ENCODE measurements around the gene RRP1. TPM values are rescaled to one million over a fixed set of nuclear protein-coding genes. Genes with fewer than 3 reads are reported as not detected.
A peak's percentile ranks its signal among the peaks of the same experiment; 100 is the strongest.

RRP1 gene
- total RNA-seq, 2 experiments from 2014 or later = 50.3 to 55.0 TPM

GRCh38 chr21:43775190-43775589 lies 14.2 kb upstream of the RRP1 start:
- no TSS peak for BruUV-seq (replicated peaks)
- Histone ChIP-seq H4K20me1 (ENCODE audit: insufficient read depth, low read length) (no peaks in the 10 kb centered on the region), H3K9me3 (ENCODE audit: low read length) (no peaks in the 10 kb centered on the region), H3K9me2 (ENCODE audit: insufficient read depth, low read length) (no peaks in the 10 kb centered on the region), H3K27ac (ENCODE audit: low read depth, low read length, poor library complexity, severe bottlenecking) (no peak overlapping the region), H3K4me1 (ENCODE audit: insufficient read depth, low read length, poor library complexity, severe bottlenecking) (peaks cover 27% of the 10 kb centered on the region), H3K4me3 (ENCODE audit: low read depth, low read length, poor library complexity, severe bottlenecking) (peak overlapping the region; percentile 90), H3K4me2 (ENCODE audit: low read length) (peak overlapping the region; percentile 79), H3K36me3 (ENCODE audit: insufficient read depth, low read length) (peaks cover 22% of the 10 kb centered on the region), H3K79me2 (ENCODE audit: insufficient read depth, low read depth, low read length) (no peaks in the 10 kb centered on the region), H2AFZ (ENCODE audit: low read length) (peak overlapping the region; percentile 60; the same call in 1 of the 2 replicates)
- TF ChIP-seq CTCF (conservative IDR thresholded peaks at IDR 0.05; ENCODE audit: low read length) (no peak), EZH2phosphoT487 (IDR thresholded peaks at IDR 0.05; ENCODE audit: borderline replicate concordance, low read depth, low read length) (no peak)
- no peak for DNase-seq (ENCODE audit: low spot score)
- ChIA-PET POLR2A (no interaction called here), CTCF (ENCODE audit: unreplicated experiment) (no interaction called here)
- intact Hi-C loops (cut with micrococcal nuclease; ENCODE audit: unreplicated experiment) = loop anchor here (5.0 to 10.0 kb wide), 2 partner anchors 58 to 110 kb away; partner anchors contain the start of gene PDXK

GRCh38 chr21:43775795-43776430 lies 13.5 kb upstream of the RRP1 start, which contains the start of gene CSTB:
TSS of gene CSTB (minus strand) at chr21:43776308. CDS start at chr21:43776269, 39 bp downstream.
- Histone ChIP-seq H3K9me3 (ENCODE audit: low read length) (no peaks in the 10 kb centered on the region), H3K36me3 (ENCODE audit: insufficient read depth, low read length) (peaks cover 22% of the 10 kb centered on the region), H3K4me3 (ENCODE audit: low read depth, low read length, poor library complexity, severe bottlenecking) (peak within 1 kb of the TSS; percentile 90), H3K9me2 (ENCODE audit: insufficient read depth, low read length) (no peaks in the 10 kb centered on the region), H3K4me2 (ENCODE audit: low read length) (peak within 1 kb of the TSS; percentile 79), H2AFZ (ENCODE audit: low read length) (peak within 1 kb of the TSS; percentile 60), H3K4me1 (ENCODE audit: insufficient read depth, low read length, poor library complexity, severe bottlenecking) (peaks cover 27% of the 10 kb centered on the region), H3K27ac (ENCODE audit: low read depth, low read length, poor library complexity, severe bottlenecking) (peak within 1 kb of the TSS; percentile 48), H3K79me2 (ENCODE audit: insufficient read depth, low read depth, low read length) (no peaks in the 10 kb centered on the region), H4K20me1 (ENCODE audit: insufficient read depth, low read length) (no peaks in the 10 kb centered on the region)
- intact Hi-C loops (cut with micrococcal nuclease; ENCODE audit: unreplicated experiment) = loop anchor here (5.0 to 10.0 kb wide), 2 partner anchors 59 to 111 kb away; partner anchors contain the start of gene PDXK
- TF ChIP-seq CTCF (conservative IDR thresholded peaks at IDR 0.05; ENCODE audit: low read length) (peak; percentile 35; the same call in 1 of the 2 replicates), EZH2phosphoT487 (IDR thresholded peaks at IDR 0.05; ENCODE audit: borderline replicate concordance, low read depth, low read length) (no peak)
- no TSS peak for BruUV-seq (replicated peaks)
- ChIA-PET POLR2A (no interaction called here), CTCF (ENCODE audit: unreplicated experiment) (no interaction called here)
- DNase-seq (ENCODE audit: low spot score) = peak; percentile 80

GRCh38 chr21:43777953-43778352 lies 11.4 kb upstream of the RRP1 start:
- intact Hi-C loops (cut with micrococcal nuclease; ENCODE audit: unreplicated experiment) = loop anchor here (5.0 to 10.0 kb wide), 2 partner anchors 61 to 113 kb away; partner anchors contain the start of gene PDXK
- H3K27ac ChIP-seq (ENCODE audit: low read depth, low read length, poor library complexity, severe bottlenecking) = no peak overlapping the region
- H3K79me2 ChIP-seq (ENCODE audit: insufficient read depth, low read depth, low read length) = no peaks in the 10 kb centered on the region
- no peaks in the 10 kb centered on the region for H3K9me2 ChIP-seq (ENCODE audit: insufficient read depth, low read length)
- no peak for TF ChIP-seq EZH2phosphoT487 (IDR thresholded peaks at IDR 0.05; ENCODE audit: borderline replicate concordance, low read depth, low read length)
- TF ChIP-seq CTCF (conservative IDR thresholded peaks at IDR 0.05; ENCODE audit: low read length) = no peak
- H3K4me1 ChIP-seq (ENCODE audit: insufficient read depth, low read length, poor library complexity, severe bottlenecking) = peaks cover 33% of the 10 kb centered on the region
- H2AFZ ChIP-seq (ENCODE audit: low read length) = no peak overlapping the region
- no peak overlapping the region for H3K4me3 ChIP-seq (ENCODE audit: low read depth, low read length, poor library complexity, severe bottlenecking)
- H3K4me2 ChIP-seq (ENCODE audit: low read length) = no peak overlapping the region
- BruUV-seq (replicated peaks) = no TSS peak
- POLR2A ChIA-PET = no interaction called here
- no peaks in the 10 kb centered on the region for H3K9me3 ChIP-seq (ENCODE audit: low read length)
- no peak for DNase-seq (ENCODE audit: low spot score)
- CTCF ChIA-PET (ENCODE audit: unreplicated experiment) = no interaction called here
- H3K36me3 ChIP-seq (ENCODE audit: insufficient read depth, low read length) = peaks cover 19% of the 10 kb centered on the region
- H4K20me1 ChIP-seq (ENCODE audit: insufficient read depth, low read length) = no peaks in the 10 kb centered on the region

Measured in OCI-LY7 (cell line).